OCI-LY7 (cell line): ENCODE results near the gene CLSTN3.

Experiments used
- CTCF ChIP-seq: fragments of 200-600 bp; sonication (generic); conservative IDR thresholded peaks from 2 replicates; pipeline ENCODE4 v1.5.1; 2014; ENCODE audit warnings: mild to moderate bottlenecking, antibody characterized with exemption, low read length, moderate library complexity, mixed read lengths
- EZH2phosphoT487 ChIP-seq: fragments of 200-600 bp; sonication (generic); IDR thresholded peaks from 2 replicates; pipeline ENCODE4 v1.6.1; 2018; ENCODE audit warnings: low read depth, borderline replicate concordance, mild to moderate bottlenecking, mixed run types, antibody characterized with exemption, low read length, moderate library complexity, mixed read lengths

GRCh38 chr12:7130701-7131501, 730 bp downstream of the CLSTN3 start:
- 0 out of 2 replicates have a peak, but pooled peaks have one; percentile 19 for TF ChIP-seq CTCF
- TF ChIP-seq EZH2phosphoT487: no peak
